HG03558 (cell line): Measurements from ENCODE around the gene MYH14.

ENCODE experiments used
- ATAC-seq: cut with Tn5 transposase; IDR thresholded peaks from one replicate; pipeline ENCODE4 v1.9.1; 2021; ENCODE audit warnings: moderate number of reproducible peaks; ENCODE audit not compliant: unreplicated experiment; ENCODE audit errors: extremely low read depth

The MYH14 gene

DNA sequence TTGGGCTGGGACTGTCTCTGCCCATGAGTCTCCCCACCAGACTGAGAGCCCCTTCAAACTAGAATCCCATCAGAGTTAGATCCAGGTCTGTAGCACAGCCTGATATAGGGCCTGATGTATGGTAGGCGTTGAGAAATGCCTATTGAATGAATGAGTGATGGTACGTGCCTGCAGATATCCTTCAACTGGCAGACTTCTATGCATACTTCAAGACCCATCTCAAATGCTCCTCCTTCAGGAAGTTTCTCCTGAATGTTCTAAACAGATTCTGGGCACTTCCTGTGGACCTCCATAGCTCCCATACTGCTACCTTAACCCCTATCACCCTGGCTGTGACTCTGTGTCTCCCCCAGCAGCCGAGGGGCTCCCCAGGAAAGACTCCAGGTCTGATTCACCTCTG is 77.6 kb downstream of the MYH14 start:
- ATAC-seq = no peak

DNA sequence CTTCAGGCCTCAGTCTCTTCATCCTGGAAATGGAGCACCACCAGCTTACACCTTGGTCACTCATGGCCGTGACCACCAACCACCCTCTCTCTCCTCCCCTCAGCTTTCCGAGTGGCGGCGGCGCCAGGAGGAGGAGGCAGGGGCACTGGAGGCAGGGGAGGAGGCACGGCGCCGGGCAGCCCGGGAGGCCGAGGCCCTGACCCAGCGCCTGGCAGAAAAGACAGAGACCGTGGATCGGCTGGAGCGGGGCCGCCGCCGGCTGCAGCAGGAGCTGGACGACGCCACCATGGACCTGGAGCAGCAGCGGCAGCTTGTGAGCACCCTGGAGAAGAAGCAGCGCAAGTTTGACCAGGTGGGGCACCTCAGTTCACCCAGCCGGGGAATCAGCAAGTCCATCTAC is 78.1 kb downstream of the MYH14 start:
- no peak for ATAC-seq

DNA sequence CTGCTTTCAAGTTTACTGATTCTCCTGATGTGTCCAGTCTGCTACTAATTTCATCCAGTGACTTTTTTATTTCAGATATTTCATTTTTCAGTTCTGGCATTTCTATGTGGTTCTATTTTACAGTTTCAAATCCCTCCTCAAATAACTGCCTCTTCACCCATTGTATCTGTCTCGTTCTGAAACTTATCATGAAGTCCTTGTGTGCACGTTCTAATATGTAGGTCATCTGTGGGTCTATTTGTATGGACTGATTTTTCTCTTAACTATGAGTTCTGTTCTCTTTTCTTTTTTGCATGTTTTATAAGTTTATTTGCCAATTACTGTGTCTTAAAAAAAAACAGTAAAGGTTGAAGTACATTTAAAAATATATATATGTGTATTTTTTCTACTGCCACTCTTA is 82.4 kb downstream of the MYH14 start:
- ATAC-seq = no peak

DNA sequence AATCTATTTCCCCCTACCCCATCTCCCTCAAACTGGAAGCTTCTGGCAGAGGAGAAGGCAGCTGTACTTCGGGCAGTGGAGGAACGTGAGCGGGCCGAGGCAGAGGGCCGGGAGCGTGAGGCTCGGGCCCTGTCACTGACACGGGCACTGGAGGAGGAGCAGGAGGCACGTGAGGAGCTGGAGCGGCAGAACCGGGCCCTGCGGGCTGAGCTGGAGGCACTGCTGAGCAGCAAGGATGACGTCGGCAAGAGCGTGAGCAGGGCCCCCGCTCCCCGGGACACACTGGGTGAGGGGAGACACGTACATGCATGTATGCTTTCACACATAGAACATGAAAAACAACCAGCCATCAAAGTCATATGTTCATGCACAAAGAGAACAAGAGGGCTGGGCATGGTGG is 83.0 kb downstream of the MYH14 start:
- no peak for ATAC-seq

DNA sequence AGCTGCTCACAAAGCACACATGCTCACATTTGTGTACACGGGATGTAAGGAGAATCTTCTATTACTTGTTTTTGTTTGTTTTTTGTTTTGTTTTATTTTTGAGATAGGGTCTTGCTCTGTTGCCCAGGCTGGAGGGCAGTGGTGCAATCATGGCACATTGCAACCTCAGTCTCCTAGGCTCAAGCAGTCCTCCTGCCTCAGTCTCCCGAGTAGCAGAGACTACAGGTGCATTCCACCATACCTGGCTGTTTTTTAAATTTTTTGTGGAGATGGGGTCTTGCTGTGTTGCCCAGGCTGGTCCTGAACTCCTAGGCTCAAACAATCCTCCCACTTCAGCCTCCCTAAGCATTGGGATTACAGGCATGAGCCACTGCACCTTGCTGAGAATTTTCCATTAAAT is 83.9 kb downstream of the MYH14 start:
- ATAC-seq = no peak

DNA sequence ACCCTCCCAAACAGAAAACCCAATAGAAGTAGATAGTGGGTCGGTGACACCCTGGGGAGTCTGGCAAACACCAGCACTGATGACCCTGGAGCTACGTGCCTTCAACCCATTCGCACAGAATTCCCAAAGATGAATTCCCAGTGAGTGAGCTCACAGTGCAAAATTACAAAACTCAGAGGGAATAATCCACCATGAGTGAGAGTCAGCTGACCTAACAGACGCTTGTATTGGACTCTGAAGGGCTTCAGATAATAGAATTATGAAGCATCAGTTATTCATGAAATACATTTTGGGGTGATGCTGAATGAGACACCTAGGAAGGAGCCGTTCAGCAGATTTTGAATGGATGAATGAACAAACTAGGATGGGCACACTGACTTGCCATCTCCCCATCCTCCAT is 85.5 kb downstream of the MYH14 start:
- ATAC-seq = no peak

DNA sequence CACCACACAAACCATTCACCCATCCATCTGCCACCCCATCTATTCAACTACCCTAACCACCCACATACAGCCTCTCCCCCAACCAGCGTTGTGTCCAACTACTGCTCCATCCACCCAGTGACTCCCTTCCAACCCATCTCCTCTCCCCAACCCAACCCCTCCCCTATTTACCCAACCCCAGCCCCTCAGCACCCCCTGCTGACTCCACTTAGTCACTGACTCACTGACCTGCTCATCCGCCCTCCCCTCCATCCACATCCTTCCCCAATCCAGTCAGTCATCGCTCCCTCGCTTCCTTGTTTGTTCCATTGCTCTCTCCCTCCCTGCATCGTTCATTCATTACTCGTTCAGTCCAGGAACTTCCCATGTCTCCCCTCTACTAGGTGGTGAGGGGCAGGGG is 86.6 kb downstream of the MYH14 start:
- ATAC-seq = no peak

DNA sequence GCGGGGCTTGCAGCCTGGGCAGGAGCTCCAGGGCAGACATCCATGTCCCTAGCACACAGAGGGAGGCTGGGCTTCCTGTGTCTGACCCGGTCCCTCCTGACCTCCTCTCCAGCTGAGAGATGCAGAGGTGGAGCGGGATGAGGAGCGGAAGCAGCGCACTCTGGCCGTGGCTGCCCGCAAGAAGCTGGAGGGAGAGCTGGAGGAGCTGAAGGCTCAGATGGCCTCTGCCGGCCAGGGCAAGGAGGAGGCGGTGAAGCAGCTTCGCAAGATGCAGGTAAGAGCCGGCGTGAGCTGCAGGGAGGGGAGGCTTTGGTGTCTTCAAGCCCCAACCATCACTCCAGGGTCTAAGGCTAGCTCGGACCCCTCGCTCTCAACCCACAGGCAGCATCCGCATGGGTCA is 87.4 kb downstream of the MYH14 start:
- no peak for ATAC-seq

DNA sequence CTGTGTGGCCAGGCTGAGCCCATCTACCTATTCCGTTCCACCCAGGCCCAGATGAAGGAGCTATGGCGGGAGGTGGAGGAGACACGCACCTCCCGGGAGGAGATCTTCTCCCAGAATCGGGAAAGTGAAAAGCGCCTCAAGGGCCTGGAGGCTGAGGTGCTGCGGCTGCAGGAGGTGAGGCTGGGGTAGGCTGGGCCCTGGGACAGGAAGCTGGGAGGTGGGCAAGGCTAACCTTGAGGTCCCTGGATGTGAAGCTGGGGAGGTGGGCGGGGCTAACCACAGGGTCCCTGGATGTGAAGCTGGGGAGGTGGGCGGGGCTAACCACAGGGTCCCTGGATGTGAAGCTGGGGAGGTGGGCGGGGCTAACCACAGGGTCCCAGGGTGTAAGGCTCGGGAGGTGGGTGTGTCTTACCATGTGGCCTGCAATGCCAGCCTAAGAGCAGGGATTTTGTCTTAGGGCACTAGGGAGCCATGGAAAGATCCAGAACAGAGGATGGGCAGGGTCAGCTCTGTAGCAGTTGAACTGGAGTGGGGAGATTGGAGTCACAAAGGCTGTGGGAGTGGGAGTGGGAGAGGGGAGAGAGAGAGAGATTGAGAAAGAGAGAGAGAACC is 88.9 kb downstream of the MYH14 start:
- ATAC-seq = no peak

DNA sequence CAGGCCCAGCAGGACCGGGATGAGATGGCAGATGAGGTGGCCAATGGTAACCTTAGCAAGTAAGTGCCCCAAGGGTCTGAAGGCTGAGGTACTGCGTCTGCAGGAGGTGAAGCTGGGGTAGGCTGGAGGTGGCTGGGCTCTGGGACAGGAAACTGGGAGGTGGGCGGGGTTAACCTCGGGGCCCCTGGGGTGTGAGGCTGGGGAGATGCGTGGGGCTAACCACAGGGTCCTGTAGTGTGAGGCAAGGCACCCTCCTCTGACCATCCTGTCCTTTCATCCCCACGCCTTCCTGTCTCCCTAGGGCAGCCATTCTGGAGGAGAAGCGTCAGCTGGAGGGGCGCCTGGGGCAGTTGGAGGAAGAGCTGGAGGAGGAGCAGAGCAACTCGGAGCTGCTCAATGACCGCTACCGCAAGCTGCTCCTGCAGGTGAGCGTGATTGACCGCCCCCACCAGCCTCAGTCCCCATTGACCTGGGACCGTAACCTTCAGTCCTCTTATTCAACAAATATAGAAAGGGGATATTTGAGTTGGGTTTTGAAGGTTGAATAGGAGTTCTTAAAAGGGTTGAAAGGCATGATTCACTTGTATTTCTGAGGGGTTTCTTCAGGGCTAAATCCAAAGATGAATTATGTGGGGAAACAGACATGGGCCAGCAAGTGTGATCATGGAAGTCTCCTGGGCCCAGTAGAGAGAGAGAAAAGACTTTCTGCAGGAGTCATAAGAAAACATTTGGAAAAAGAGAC is 90.0 kb downstream of the MYH14 start:
- ATAC-seq = no peak

DNA sequence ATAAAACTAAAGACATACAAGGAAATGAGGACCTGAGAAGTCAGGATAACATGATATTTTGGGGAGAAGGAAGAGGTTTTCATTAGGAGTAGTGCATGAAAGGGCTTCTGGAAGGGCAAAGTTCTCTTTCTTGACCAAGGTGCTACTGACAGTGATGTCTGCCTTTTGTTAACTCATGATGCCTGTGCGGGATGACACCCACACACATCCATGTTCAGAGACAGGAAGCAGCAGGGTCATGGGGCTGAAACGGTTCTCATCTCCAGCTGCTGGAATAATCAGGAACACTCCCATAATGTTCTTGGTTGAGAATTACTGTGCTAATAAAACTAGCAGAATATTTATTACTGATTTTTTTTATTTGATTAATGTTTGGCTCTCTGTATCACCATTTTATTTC is 96.6 kb downstream of the MYH14 start:
- ATAC-seq = no peak

DNA sequence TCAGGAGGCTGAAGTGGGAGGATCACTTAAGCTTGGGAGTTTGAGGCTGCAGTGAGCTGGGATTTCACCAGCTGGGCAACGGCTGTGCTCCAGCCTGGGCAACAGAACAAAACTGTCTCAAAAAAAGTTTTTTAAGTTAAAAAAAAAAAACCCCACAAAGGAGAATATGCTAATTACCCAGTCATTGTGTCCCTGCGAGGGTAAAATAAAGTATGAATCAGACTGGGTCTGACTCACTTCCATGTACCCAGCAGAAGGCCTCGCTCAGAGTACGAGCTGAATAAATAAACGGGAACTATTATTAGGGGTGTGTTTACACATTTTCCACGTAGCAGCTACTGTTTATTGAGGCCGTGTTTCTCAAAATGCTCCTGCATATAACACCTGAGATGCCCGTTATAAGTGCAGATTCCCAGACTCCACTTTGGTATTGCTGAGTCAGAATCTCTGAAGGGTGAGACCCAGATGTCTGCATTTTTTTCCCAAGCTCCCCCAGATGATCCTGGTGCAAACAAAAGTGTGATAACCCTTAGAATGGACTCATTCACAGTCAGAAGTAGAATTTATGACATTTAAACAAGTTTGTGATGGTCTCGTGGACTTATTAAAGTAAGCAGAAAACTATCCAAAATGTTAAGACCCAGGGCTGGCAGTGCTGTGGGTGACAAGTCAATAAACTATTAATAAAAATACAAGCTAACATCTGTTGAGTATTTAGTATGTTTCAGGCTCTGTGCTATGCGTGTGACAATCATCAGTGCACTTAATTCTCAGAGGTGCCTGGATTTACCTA is 97.6 kb downstream of the MYH14 start:
- ATAC-seq = no peak

DNA sequence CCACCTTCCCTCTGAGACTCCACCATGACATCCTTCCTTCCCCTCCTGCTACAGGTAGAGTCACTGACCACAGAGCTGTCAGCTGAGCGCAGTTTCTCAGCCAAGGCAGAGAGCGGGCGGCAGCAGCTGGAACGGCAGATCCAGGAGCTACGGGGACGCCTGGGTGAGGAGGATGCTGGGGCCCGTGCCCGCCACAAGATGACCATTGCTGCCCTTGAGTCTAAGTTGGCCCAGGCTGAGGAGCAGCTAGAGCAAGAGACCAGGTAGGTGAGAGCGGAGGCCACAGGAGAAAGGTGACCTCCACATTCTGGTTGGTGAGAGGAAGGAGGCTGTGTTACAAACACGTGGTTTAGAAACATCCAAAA is 98.2 kb downstream of the MYH14 start:
- ATAC-seq = no peak

DNA sequence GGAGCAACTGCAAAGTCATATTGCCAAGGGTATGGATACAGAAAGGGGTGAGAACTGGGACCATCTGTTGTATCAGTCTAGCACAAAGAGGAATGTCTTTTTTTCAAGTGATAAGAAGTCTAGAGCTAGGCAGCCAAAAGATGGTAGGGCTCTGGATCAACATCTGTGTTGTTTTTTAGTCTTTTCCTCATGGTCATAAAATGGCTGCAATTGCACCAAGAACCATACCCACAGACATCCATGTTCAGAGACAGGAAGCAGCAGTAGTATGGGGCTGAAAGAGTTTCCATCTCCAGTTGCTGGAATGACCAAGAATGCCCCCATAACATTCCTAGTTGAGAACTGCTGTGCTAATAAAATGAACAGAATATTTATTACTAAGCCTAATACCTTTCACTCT is 100.1 kb downstream of the MYH14 start:
- ATAC-seq = no peak

DNA sequence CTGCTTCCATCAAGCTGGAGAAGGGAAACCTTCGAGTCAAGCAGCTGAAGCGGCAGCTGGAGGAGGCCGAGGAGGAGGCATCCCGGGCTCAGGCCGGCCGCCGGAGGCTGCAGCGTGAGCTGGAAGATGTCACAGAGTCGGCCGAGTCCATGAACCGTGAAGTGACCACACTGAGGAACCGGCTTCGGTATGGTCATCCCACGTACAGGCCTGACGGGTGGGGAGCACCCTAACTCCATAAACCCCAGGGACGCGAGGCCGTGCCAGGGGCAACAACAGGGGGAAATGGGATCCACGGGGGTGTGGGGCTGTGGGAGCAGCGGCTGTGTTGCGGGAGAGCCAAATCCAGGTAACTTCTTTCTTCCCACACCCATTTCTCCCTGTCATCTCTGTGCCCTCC is 105.6 kb downstream of the MYH14 start:
- ATAC-seq = no peak

DNA sequence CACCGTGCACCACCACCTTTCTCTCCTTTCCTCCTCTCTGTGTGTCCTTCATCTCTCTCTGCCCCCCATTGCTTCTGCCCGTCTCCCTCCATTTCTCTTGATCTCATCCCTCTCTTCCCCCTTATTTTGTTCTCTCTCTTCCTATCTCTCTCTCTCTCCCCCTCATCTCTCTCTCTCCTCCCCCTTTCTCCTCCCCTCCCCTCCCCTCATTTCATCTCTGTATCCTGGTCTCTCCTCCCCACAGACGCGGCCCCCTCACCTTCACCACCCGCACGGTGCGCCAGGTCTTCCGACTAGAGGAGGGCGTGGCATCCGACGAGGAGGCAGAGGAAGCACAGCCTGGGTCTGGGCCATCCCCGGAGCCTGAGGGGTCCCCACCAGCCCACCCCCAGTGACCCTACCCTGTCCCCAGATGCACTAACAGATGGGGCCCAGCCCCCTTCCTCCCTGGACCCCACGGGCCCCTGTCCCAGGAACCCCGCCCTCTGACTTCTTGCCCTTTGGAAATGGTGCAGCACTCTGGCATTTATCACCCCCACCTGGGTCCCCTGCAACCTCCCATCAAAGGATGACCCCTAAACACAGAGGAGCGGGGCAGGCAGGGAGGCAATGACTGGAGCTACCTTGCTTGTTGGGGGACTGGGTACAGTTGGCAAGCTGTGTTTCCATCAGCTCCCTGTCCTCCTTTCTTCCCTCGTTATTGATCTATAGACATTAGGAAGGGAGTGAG is 106.1 kb downstream of the MYH14 start:
- ATAC-seq = no peak

DNA sequence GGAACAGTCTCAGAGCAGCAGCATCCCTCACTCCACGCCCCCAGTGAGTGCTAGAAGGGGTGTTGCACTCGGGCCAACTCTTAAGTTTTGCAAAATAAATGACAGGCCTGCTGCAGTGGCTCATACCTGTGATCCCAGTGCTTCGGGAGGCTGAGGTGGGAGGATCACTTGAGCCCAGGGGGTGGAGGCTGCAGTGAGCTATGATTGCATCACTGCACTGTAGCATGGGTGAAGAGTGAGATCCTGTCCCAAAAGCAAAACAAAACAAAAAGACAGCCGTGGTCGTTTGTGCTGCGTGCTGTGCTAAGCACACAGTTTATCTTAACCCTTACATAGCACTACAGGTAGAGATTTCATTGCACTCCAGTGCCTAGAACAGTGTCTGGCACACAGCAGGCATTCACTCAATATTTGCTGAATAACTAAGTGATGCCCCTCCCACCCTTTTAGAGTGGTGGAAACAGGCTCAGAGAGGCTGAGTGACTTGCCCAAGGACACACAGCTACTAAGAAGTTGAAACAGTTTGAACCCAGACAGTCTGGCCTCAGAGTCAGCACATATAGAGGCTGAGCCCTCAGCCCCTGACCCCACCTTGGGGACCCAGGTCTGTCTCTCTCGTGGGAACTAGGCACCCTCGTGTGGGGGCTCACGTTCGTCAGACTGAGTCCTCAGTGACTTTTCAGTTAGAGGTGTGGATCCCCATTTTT is 107.5 kb downstream of the MYH14 start:
- no peak for ATAC-seq

DNA sequence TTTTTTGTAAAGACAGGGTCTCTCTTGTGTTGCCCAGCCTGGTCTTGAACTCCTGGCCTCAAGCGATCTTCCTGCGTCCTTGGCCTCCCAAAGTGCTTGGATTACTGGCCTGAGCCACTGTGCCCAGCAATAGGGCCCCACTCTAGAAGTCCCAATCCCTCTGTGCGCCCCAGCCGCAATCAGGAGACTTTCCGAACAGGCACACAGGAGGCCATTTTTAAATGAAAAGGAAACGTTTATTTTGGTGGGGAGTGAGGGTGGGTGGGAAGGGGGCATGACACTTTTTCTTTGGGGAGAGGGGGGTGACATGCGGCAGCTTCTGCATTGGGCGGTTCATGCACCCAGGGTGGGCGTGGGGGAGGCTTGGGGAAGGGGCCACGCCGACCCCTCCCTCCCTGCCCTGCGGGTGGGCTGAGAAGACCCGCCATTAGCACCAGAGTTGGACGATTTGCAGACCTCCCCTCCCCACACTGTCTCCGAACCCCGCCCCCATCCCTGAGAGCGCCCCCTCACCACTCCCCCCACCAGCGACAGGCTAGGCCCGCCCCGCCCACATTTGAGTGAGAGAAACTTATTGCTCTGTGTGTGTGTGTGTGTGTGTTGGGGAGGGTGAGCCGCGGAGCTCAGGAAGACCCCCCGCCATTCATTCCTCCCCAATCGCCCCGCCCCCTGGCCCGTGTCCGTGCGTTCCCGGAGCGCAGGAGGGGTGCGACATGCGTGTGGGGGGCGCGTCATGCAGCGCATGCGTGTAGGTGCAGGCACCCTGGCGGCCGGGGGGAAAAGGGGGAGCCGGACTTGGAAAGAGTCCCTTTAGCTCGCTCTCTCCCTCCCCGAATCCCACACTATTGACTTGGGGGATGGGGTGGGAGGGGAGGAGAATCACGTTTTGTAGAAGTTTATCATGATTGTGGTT is 108.6 kb downstream of the MYH14 start:
- ATAC-seq = no peak
